ENCODE measurements around the gene TMPRSS13. TPM values are rescaled to one million over a fixed set of nuclear protein-coding genes. Genes with fewer than 3 reads are reported as not detected.

Gene TMPRSS13
- not detected in 2 replicates for total RNA-seq (2016; rRNA removed; fragmentation: Illumina TruSeq; extraction: Trizol)
- not detected in 2 replicates for total RNA-seq (2016; cell fraction: cytosol; rRNA removed; fragmentation: Illumina TruSeq; extraction: Trizol; ENCODE audit: low read depth)
- total RNA-seq (2016; cell fraction: insoluble cytoplasmic fraction; rRNA removed; fragmentation: Illumina TruSeq; extraction: Trizol): not detected in 2 replicates
- not detected in 2 replicates for total RNA-seq (2016; cell fraction: membrane; rRNA removed; fragmentation: Illumina TruSeq; extraction: Trizol)
- total RNA-seq (2016; cell fraction: nucleus; rRNA removed; fragmentation: Illumina TruSeq; extraction: Trizol): not detected in 2 replicates
- polyA plus RNA-seq (2011; rRNA removed): not detected in 2 replicates
- polyA plus RNA-seq (2011; cell fraction: cytosol; rRNA removed): not detected in 2 replicates
- polyA plus RNA-seq (2011; cell fraction: nucleus; rRNA removed): not detected in 2 replicates
- polyA plus RNA-seq (2012): not detected in 2 replicates
- not detected in 2 replicates for polyA plus RNA-seq (2016; cell fraction: cytosol; fragmentation: Illumina TruSeq; extraction: Trizol; ENCODE audit: low read depth)
- not detected in 2 replicates for polyA plus RNA-seq (2016; cell fraction: insoluble cytoplasmic fraction; fragmentation: Illumina TruSeq; extraction: Trizol; ENCODE audit: low read depth)
- not detected in 2 replicates for polyA plus RNA-seq (2016; cell fraction: membrane; fragmentation: Illumina TruSeq; extraction: Trizol; ENCODE audit: low read depth)
- not detected in 2 replicates for polyA plus RNA-seq (2016; cell fraction: nucleus; fragmentation: Illumina TruSeq; extraction: Trizol; ENCODE audit: insufficient read depth, low read depth)
- polyA minus RNA-seq (2011; rRNA and poly(A)+ RNA removed; ENCODE audit: low replicate concordance): not detected in 2 replicates
- polyA minus RNA-seq (2011; cell fraction: cytosol; rRNA and poly(A)+ RNA removed): not detected in 2 replicates
- not detected in 2 replicates for polyA minus RNA-seq (2011; cell fraction: nucleus; rRNA and poly(A)+ RNA removed)
- percentile 1 among the genes with signal in this experiment for Bru-seq, nascent RNA
- BruChase-seq, experiment 1, labeled RNA remaining after a 6-hour chase: percentile 4 among the genes with signal in this experiment
- BruChase-seq, experiment 2, labeled RNA remaining after a 2-hour chase: percentile 4 among the genes with signal in this experiment
- long read RNA-seq, experiment 1: 0 reads
- long read RNA-seq, experiment 2: 0 reads

DNA sequence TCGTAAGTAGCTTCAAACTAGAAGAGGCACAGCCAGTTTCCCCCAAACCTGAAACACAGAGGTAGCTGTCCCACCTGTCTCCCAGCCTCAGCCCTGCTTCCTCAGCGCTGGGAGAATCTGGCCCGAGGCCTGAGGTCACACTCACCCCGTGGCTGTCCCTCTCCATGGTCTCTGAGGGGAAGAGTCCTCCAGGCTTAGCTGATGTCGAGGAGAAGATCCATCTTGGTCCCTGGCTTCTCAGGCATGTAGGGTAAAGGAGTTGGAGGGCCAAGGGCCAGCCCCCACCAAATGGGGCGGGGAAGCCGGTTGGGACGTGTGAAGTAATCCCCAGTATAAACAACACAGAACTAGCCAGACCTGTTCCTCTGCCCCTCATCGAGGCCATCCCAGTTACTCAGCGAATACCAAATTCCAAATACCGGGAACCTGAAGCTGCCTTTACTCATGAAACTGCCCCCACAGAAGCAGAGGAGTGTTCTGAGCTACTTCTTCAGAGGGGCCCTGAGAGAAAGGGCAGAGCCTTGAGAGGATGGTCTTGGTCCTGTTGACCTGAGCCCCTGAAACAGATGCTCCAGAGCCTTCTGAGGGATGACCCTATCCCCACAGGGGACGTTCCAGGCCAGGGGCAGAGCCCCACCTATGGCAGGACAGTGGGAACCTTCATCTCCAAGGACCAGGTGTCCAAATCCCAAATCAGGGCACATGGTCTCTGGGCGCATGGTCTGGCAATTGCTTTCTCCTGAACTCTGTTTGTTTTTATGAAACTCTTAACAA lies at the start of gene TMPRSS13:
TMPRSS13 (minus strand) TSS at position 261 of the 774 bp plus-strand sequence; CDS start at position 166, 95 bp downstream.
- Histone ChIP-seq H2AFZ (ENCODE audit: low read length) (no peak within 1 kb of the TSS), H3K9me3 (ENCODE audit: low read length) (no peaks in the 10 kb centered on the region), H3K9ac (ENCODE audit: insufficient read depth, low read depth, low read length) (no peak within 1 kb of the TSS), H3K27ac (ENCODE audit: extremely low read length, insufficient read depth, low read length) (no peak within 1 kb of the TSS), H3K4me3 (replicated peaks in 1 of 3; ENCODE audit: insufficient read depth in 1 of 3, low read depth in 2 of 3, low read length in 3 of 3) (no peak within 1 kb of the TSS), H3K36me3 (replicated peaks in 1 of 2; ENCODE audit: control insufficient read depth in 1 of 2, insufficient read depth in 2 of 2, low read length in 2 of 2) (no peaks in the 10 kb centered on the region), H3K27me3 (ENCODE audit: control insufficient read depth in 1 of 2, insufficient read depth in 2 of 2, low read length in 2 of 2) (peaks cover 2 to 47% of the 10 kb centered on the region in 2 experiments; a peak in 3 of 5 replicates), H4K20me1 (ENCODE audit: insufficient read depth, low read length) (no peaks in the 10 kb centered on the region), H3K79me2 (ENCODE audit: insufficient read depth, low read length) (no peaks in the 10 kb centered on the region), H3K4me1 (ENCODE audit: insufficient read depth, low read length) (no peaks in the 10 kb centered on the region), H3K4me2 (ENCODE audit: low read depth, low read length) (no peak within 1 kb of the TSS)
- no peak for ATAC-seq
- ChIA-PET CTCF (ENCODE audit: low intra/inter-chr PET ratio, low total read pairs) (no interaction called here), POLR2A (no interaction called here)
- intact Hi-C loops (cut with micrococcal nuclease; ENCODE audit: unreplicated experiment) (no loop called here), in situ Hi-C loops (cut with HindIII; ENCODE audit: extremely low pct_ligation_motif_present, low pct_unique_long_range_greater_than_20kb) (loop anchor here (25.0 kb wide), 1 partner anchor 492 kb away; no protein-coding TSS in a partner anchor)
- no peak for DNase-seq (ENCODE audit: low spot score)
- no peak for TF ChIP-seq ZFP82 (CRISPR knock-in tag; IDR thresholded peaks at IDR 0.05; ENCODE audit: borderline replicate concordance)
- no peak for TF ChIP-seq KMT2B (CRISPR knock-in tag; IDR thresholded peaks at IDR 0.05)
- TF ChIP-seq MEIS1 (CRISPR knock-in tag; IDR thresholded peaks at IDR 0.05; ENCODE audit: borderline replicate concordance): no peak
- no peak for TF ChIP-seq SYNCRIP (IDR thresholded peaks at IDR 0.05; ENCODE audit: insufficient read depth, low read depth, low read length)
- no peak for TF ChIP-seq ZNF264 (CRISPR knock-in tag; IDR thresholded peaks at IDR 0.05)
- TF ChIP-seq FLYWCH1 (CRISPR knock-in tag; IDR thresholded peaks at IDR 0.05): no peak
- no peak for TF ChIP-seq ZFP36 (IDR thresholded peaks at IDR 0.05; ENCODE audit: borderline replicate concordance, low read depth, low read length, partially characterized antibody)
- BruUV-seq (replicated peaks): no TSS peak
- FAIRE-seq: no peak
- 13% methylated on average over 8 of the region's 13 CpGs for WGBS (ENCODE audit: low lambda C conversion rate)

Measured in HepG2 (cell line).